HG03039 (cell line): ENCODE results near the gene GCH1.
"Not testable (repeated sequence)": the region's sequence is repeated elsewhere in the genome, so short reads cannot be mapped to it uniquely, and the experiment has no call there.

Source experiments
- ATAC-seq: cut with Tn5 transposase; IDR thresholded peaks from one replicate; pipeline ENCODE4 v1.9.1; 2021; ENCODE audit warnings: mild to moderate bottlenecking, moderate library complexity; ENCODE audit not compliant: unreplicated experiment

The GCH1 gene

GRCh38 chr14:54803926-54804537, 98.6 kb downstream of the GCH1 start:
- ATAC-seq: no peak

- ATAC-seq: no peak
These were observed 99.2 kb downstream of the GCH1 start for GRCh38 chr14:54803396-54803795.

GRCh38 chr14:54801482-54801881, 101.1 kb downstream of the GCH1 start:
- not testable (repeated sequence) for ATAC-seq

- no peak for ATAC-seq
These were observed 104.0 kb downstream of the GCH1 start for GRCh38 chr14:54798465-54799124.

- no peak for ATAC-seq
These were observed 104.6 kb downstream of the GCH1 start for GRCh38 chr14:54797986-54798385.

- ATAC-seq: no peak
These were observed 105.1 kb downstream of the GCH1 start for GRCh38 chr14:54797556-54797955.

GRCh38 chr14:54796961-54797360, 105.7 kb downstream of the GCH1 start:
- ATAC-seq: no peak

- ATAC-seq: no peak
These were observed 107.8 kb downstream of the GCH1 start for GRCh38 chr14:54794796-54795195.

GRCh38 chr14:54794159-54794558, 108.5 kb downstream of the GCH1 start:
- ATAC-seq: no peak

- no peak for ATAC-seq
These were observed 110.3 kb downstream of the GCH1 start for GRCh38 chr14:54792288-54792687.
